ENCODE data around the gene COLQ.
"Not testable (repeated sequence)": the region's sequence is repeated elsewhere in the genome, so short reads cannot be mapped to it uniquely, and the experiment has no call there.

Gene COLQ

GRCh38 chr3:15427182-15427880, 94.2 kb downstream of the COLQ start, which contains the start of the genes EAF1 and METTL6:
TSS of gene EAF1 (plus strand) at chr3:15427598. CDS start at chr3:15427780, 182 bp downstream.
TSS of gene METTL6 (minus strand) at chr3:15427544. CDS start at chr3:15426511, 1,033 bp downstream.
- peak; percentile 89 for DNase-seq (ENCODE audit: low spot score)

- no peak for DNase-seq (ENCODE audit: low spot score)
These were observed 94.9 kb downstream of the COLQ start for GRCh38 chr3:15426579-15427118.

GRCh38 chr3:15420871-15421270, 100.6 kb downstream of the COLQ start:
- no peak for DNase-seq (ENCODE audit: low spot score)

- not testable (repeated sequence) for DNase-seq (ENCODE audit: low spot score)
These were observed 110.5 kb downstream of the COLQ start for GRCh38 chr3:15410966-15411365.

GRCh38 chr3:15409774-15410173, 111.7 kb downstream of the COLQ start:
- no peak for DNase-seq (ENCODE audit: low spot score)

GRCh38 chr3:15409239-15409638, 112.3 kb downstream of the COLQ start:
- DNase-seq (ENCODE audit: low spot score): no peak

GRCh38 chr3:15405448-15406050, 116.0 kb downstream of the COLQ start:
- DNase-seq (ENCODE audit: low spot score): peak; percentile 66

- DNase-seq (ENCODE audit: low spot score): peak; percentile 12
These were observed 116.7 kb downstream of the COLQ start for GRCh38 chr3:15404767-15405166.

- no peak for DNase-seq (ENCODE audit: low spot score)
These were observed 117.5 kb downstream of the COLQ start for GRCh38 chr3:15403965-15404364.

- no peak for DNase-seq (ENCODE audit: low spot score)
These were observed 118.0 kb downstream of the COLQ start for GRCh38 chr3:15403495-15403894.

- no peak for DNase-seq (ENCODE audit: low spot score)
These were observed 119.6 kb downstream of the COLQ start for GRCh38 chr3:15401936-15402335.
